ENCODE results near the gene CD3G.
"Not testable (repeated sequence)": the region's sequence is repeated elsewhere in the genome, so short reads cannot be mapped to it uniquely, and the experiment has no call there.

Gene CD3G

GRCh38 chr11:118343981-118344515 lies at the start of gene CD3G:
Gene CD3G (plus strand): TSS chr11:118344344. CDS start chr11:118344424, 80 bp downstream.
- no peak for DNase-seq
- intact Hi-C loops (cut with DNase I) = no loop called here

GRCh38 chr11:118295199-118295598 lies 48.9 kb upstream of the CD3G start:
- intact Hi-C loops (cut with DNase I) = no loop called here
- DNase-seq = no peak

- intact Hi-C loops (cut with DNase I) = no loop called here
- peak in 9 of 42 donors; percentile 15 to 39 (median 24) for DNase-seq
Observed at GRCh38 chr11:118295815-118296454, 48.2 kb upstream of the CD3G start.

- intact Hi-C loops (cut with DNase I) = no loop called here
- DNase-seq = no peak
Observed at GRCh38 chr11:118301600-118302195, 42.4 kb upstream of the CD3G start.

GRCh38 chr11:118304227-118304567 lies 39.9 kb upstream of the CD3G start:
- peak in 1 of 42 donors; percentile 4 for DNase-seq
- intact Hi-C loops (cut with DNase I) = no loop called here

GRCh38 chr11:118304568-118305248 lies 39.4 kb upstream of the CD3G start, which contains the start of gene CD3E:
Gene CD3E (plus strand): TSS chr11:118304730. CDS start chr11:118304953, 223 bp downstream.
- peak in 1 of 42 donors; percentile 9 for DNase-seq
- intact Hi-C loops (cut with DNase I) = no loop called here

- DNase-seq = peak in 1 of 42 donors; percentile 18
- intact Hi-C loops (cut with DNase I) = no loop called here
Observed at GRCh38 chr11:118305726-118306125, 38.4 kb upstream of the CD3G start.

- intact Hi-C loops (cut with DNase I) = no loop called here
- peak in 1 of 42 donors; percentile 4 for DNase-seq
Observed at GRCh38 chr11:118306556-118306955, 37.6 kb upstream of the CD3G start.

- DNase-seq; intact Hi-C loops (cut with DNase I): not testable (repeated sequence)
Observed at GRCh38 chr11:118308995-118309528, 35.1 kb upstream of the CD3G start.

GRCh38 chr11:118310271-118310670 lies 33.9 kb upstream of the CD3G start:
- no peak for DNase-seq
- intact Hi-C loops (cut with DNase I) = no loop called here

- no peak for DNase-seq
Observed at GRCh38 chr11:118310781-118311485, 33.2 kb upstream of the CD3G start.

GRCh38 chr11:118311518-118311917 lies 32.6 kb upstream of the CD3G start:
- DNase-seq = no peak
- intact Hi-C loops (cut with DNase I) = no loop called here

More at GRCh38 chr11:118310781-118311485, 33.2 kb upstream of the CD3G start:
- intact Hi-C loops (cut with DNase I) = no loop called here

GRCh38 chr11:118312328-118312727 lies 31.8 kb upstream of the CD3G start:
- DNase-seq = no peak
- intact Hi-C loops (cut with DNase I) = no loop called here

GRCh38 chr11:118313242-118313641 lies 30.9 kb upstream of the CD3G start:
- intact Hi-C loops (cut with DNase I) = no loop called here
- DNase-seq = no peak

- intact Hi-C loops (cut with DNase I) = no loop called here
- DNase-seq = no peak
Observed at GRCh38 chr11:118314988-118315411, 29.1 kb upstream of the CD3G start.

GRCh38 chr11:118318124-118318523 lies 26.0 kb upstream of the CD3G start:
- intact Hi-C loops (cut with DNase I) = no loop called here
- DNase-seq = no peak

GRCh38 chr11:118318581-118319336 lies 25.4 kb upstream of the CD3G start:
- DNase-seq = no peak

GRCh38 chr11:118319337-118319707 lies 24.8 kb upstream of the CD3G start:
- peak in 3 of 42 donors; percentile 15 to 25 (median 23) for DNase-seq
- intact Hi-C loops (cut with DNase I) = no loop called here

More at GRCh38 chr11:118318581-118319336, 25.4 kb upstream of the CD3G start:
- intact Hi-C loops (cut with DNase I) = no loop called here

Data from head of caudate nucleus (tissue), 42 donors.